NCI-H1436 treated with DMSO at 0.1 percent for 48 hours (cell line): ENCODE results near the gene SELPLG.
"Not testable (repeated sequence)": the region's sequence is repeated elsewhere in the genome, so short reads cannot be mapped to it uniquely, and the experiment has no call there.

Experiments used
- DNase-seq: peaks from one replicate; lab custom pipeline; 2025; lab: John Stamatoyannopoulos, UW

The SELPLG gene

GRCh38 chr12:108633534-108634248 is at the start of gene SELPLG:
Gene SELPLG, minus strand, starts transcription at chr12:108633894. Its CDS starts 9,587 bp downstream, at chr12:108624307.
- no peak for DNase-seq

GRCh38 chr12:108681317-108681716 is 47.6 kb upstream of the SELPLG start:
- DNase-seq: no peak

- no peak for DNase-seq
Observed at GRCh38 chr12:108679106-108679681, 45.5 kb upstream of the SELPLG start.

- DNase-seq: no peak
Observed at GRCh38 chr12:108678104-108678730, 44.5 kb upstream of the SELPLG start.

- DNase-seq: no peak
Observed at GRCh38 chr12:108677381-108677780, 43.7 kb upstream of the SELPLG start.

GRCh38 chr12:108676707-108677106 is 43.0 kb upstream of the SELPLG start:
- DNase-seq: no peak

GRCh38 chr12:108675792-108676191 is 42.1 kb upstream of the SELPLG start:
- no peak for DNase-seq

GRCh38 chr12:108672054-108672453 is 38.4 kb upstream of the SELPLG start:
- DNase-seq: no peak

GRCh38 chr12:108671110-108671509 is 37.4 kb upstream of the SELPLG start:
- DNase-seq: no peak

GRCh38 chr12:108670066-108670631 is 36.5 kb upstream of the SELPLG start:
- no peak for DNase-seq

GRCh38 chr12:108668542-108668941 is 34.8 kb upstream of the SELPLG start:
- no peak for DNase-seq

- DNase-seq: no peak
Observed at GRCh38 chr12:108668063-108668462, 34.4 kb upstream of the SELPLG start.

- no peak for DNase-seq
Observed at GRCh38 chr12:108667349-108667748, 33.7 kb upstream of the SELPLG start.

GRCh38 chr12:108666401-108666881 is 32.7 kb upstream of the SELPLG start:
- no peak for DNase-seq

- DNase-seq: no peak
Observed at GRCh38 chr12:108665608-108666202, 32.0 kb upstream of the SELPLG start.

GRCh38 chr12:108664338-108665258 is 30.9 kb upstream of the SELPLG start:
- peak; percentile 35 for DNase-seq

GRCh38 chr12:108663324-108664015 is 29.8 kb upstream of the SELPLG start:
- no peak for DNase-seq

- DNase-seq: not testable (repeated sequence)
Observed at GRCh38 chr12:108658115-108658514, 24.4 kb upstream of the SELPLG start.

- DNase-seq: no peak
Observed at GRCh38 chr12:108657130-108657745, 23.5 kb upstream of the SELPLG start.

GRCh38 chr12:108656247-108656646 is 22.6 kb upstream of the SELPLG start:
- not testable (repeated sequence) for DNase-seq
